ENCODE results near the gene AIDA.

Gene AIDA

GRCh38 chr1:222739929-222740328 is 27.6 kb upstream of the AIDA start:
- TF ChIP-seq FOXP2 (optimal IDR thresholded peaks at IDR 0.05; ENCODE audit: control extremely low read depth, extremely low read length, insufficient read depth) (no peak), EZH2 (IDR thresholded peaks at IDR 0.05) (no peak), POLR2AphosphoS5 (IDR thresholded peaks at IDR 0.05; ENCODE audit: borderline replicate concordance, low read depth, low read length) (no peak)
- no peak for DNase-seq (ENCODE audit: low read depth, low spot score)
- no peaks in the 10 kb centered on the region for H3K36me3 ChIP-seq (ENCODE audit: insufficient read depth, low read length)
- no peak overlapping the region for H3K9ac ChIP-seq (ENCODE audit: insufficient read length)
- H3K27ac ChIP-seq = no peak overlapping the region
- no peaks in the 10 kb centered on the region for H3K9me3 ChIP-seq (ENCODE audit: low read depth, low read length)
- no peak overlapping the region for H3K4me3 ChIP-seq

- Histone ChIP-seq H3K9ac (ENCODE audit: insufficient read length) (no peak overlapping the region), H3K36me3 (ENCODE audit: insufficient read depth, low read length) (peaks cover 3% of the 10 kb centered on the region; the same call in 1 of the 2 replicates), H3K4me3 (no peak overlapping the region), H3K9me3 (ENCODE audit: low read depth, low read length) (no peaks in the 10 kb centered on the region), H3K27ac (no peak overlapping the region)
- no peak for DNase-seq (ENCODE audit: low read depth, low spot score)
- no peak for TF ChIP-seq EZH2 (IDR thresholded peaks at IDR 0.05)
- TF ChIP-seq POLR2AphosphoS5 (IDR thresholded peaks at IDR 0.05; ENCODE audit: borderline replicate concordance, low read depth, low read length) = no peak
- no peak for TF ChIP-seq FOXP2 (optimal IDR thresholded peaks at IDR 0.05; ENCODE audit: control extremely low read depth, extremely low read length, insufficient read depth)
Observed at GRCh38 chr1:222739465-222739864, 27.2 kb upstream of the AIDA start.

- DNase-seq (ENCODE audit: low read depth, low spot score) = no peak
- Histone ChIP-seq H3K9me3 (ENCODE audit: low read depth, low read length) (no peaks in the 10 kb centered on the region), H3K9ac (ENCODE audit: insufficient read length) (no peak within 1 kb of the TSS), H3K4me3 (no peak within 1 kb of the TSS), H3K27ac (no peak within 1 kb of the TSS), H3K36me3 (ENCODE audit: insufficient read depth, low read length) (peaks cover 23% of the 10 kb centered on the region)
- TF ChIP-seq POLR2AphosphoS5 (IDR thresholded peaks at IDR 0.05; ENCODE audit: borderline replicate concordance, low read depth, low read length) (no peak), FOXP2 (optimal IDR thresholded peaks at IDR 0.05; ENCODE audit: control extremely low read depth, extremely low read length, insufficient read depth) (no peak), EZH2 (IDR thresholded peaks at IDR 0.05) (no peak)
Observed at GRCh38 chr1:222736972-222737371, 24.7 kb upstream of the AIDA start, which contains the start of gene FAM177B. Gene FAM177B (plus strand): TSS chr1:222737202. CDS start chr1:222746546, 9,344 bp downstream.

- TF ChIP-seq EZH2 (IDR thresholded peaks at IDR 0.05) (no peak), POLR2AphosphoS5 (IDR thresholded peaks at IDR 0.05; ENCODE audit: borderline replicate concordance, low read depth, low read length) (no peak), FOXP2 (optimal IDR thresholded peaks at IDR 0.05; ENCODE audit: control extremely low read depth, extremely low read length, insufficient read depth) (no peak)
- H3K4me3 ChIP-seq = no peak overlapping the region
- no peak overlapping the region for H3K9ac ChIP-seq (ENCODE audit: insufficient read length)
- H3K27ac ChIP-seq = no peak overlapping the region
- peaks cover 27% of the 10 kb centered on the region for H3K36me3 ChIP-seq (ENCODE audit: insufficient read depth, low read length)
- DNase-seq (ENCODE audit: low read depth, low spot score) = no peak
- H3K9me3 ChIP-seq (ENCODE audit: low read depth, low read length) = no peaks in the 10 kb centered on the region
Observed at GRCh38 chr1:222736470-222736869, 24.2 kb upstream of the AIDA start.

- Histone ChIP-seq H3K27ac (no peak overlapping the region), H3K9me3 (ENCODE audit: low read depth, low read length) (no peaks in the 10 kb centered on the region), H3K9ac (ENCODE audit: insufficient read length) (no peak overlapping the region), H3K36me3 (ENCODE audit: insufficient read depth, low read length) (peaks cover 42% of the 10 kb centered on the region), H3K4me3 (no peak overlapping the region)
- TF ChIP-seq POLR2AphosphoS5 (IDR thresholded peaks at IDR 0.05; ENCODE audit: borderline replicate concordance, low read depth, low read length) = no peak
- no peak for TF ChIP-seq FOXP2 (optimal IDR thresholded peaks at IDR 0.05; ENCODE audit: control extremely low read depth, extremely low read length, insufficient read depth)
- TF ChIP-seq EZH2 (IDR thresholded peaks at IDR 0.05) = no peak
- no peak for DNase-seq (ENCODE audit: low read depth, low spot score)
Observed at GRCh38 chr1:222734740-222735139, 22.4 kb upstream of the AIDA start.

GRCh38 chr1:222732216-222733159 is 20.2 kb upstream of the AIDA start:
- Histone ChIP-seq H3K9ac (ENCODE audit: insufficient read length) (no peak overlapping the region), H3K9me3 (ENCODE audit: low read depth, low read length) (no peaks in the 10 kb centered on the region), H3K36me3 (ENCODE audit: insufficient read depth, low read length) (peaks cover 62% of the 10 kb centered on the region), H3K4me3 (no peak overlapping the region), H3K27ac (no peak overlapping the region)
- no peak for DNase-seq (ENCODE audit: low read depth, low spot score)
- TF ChIP-seq FOXP2 (optimal IDR thresholded peaks at IDR 0.05; ENCODE audit: control extremely low read depth, extremely low read length, insufficient read depth) (no peak), EZH2 (IDR thresholded peaks at IDR 0.05) (no peak), POLR2AphosphoS5 (IDR thresholded peaks at IDR 0.05; ENCODE audit: borderline replicate concordance, low read depth, low read length) (no peak)

GRCh38 chr1:222730866-222731265 is 18.6 kb upstream of the AIDA start:
- no peak for TF ChIP-seq FOXP2 (optimal IDR thresholded peaks at IDR 0.05; ENCODE audit: control extremely low read depth, extremely low read length, insufficient read depth)
- TF ChIP-seq EZH2 (IDR thresholded peaks at IDR 0.05) = no peak
- no peak for TF ChIP-seq POLR2AphosphoS5 (IDR thresholded peaks at IDR 0.05; ENCODE audit: borderline replicate concordance, low read depth, low read length)
- H3K36me3 ChIP-seq (ENCODE audit: insufficient read depth, low read length) = peaks cover 72% of the 10 kb centered on the region

GRCh38 chr1:222728746-222729145 is 16.5 kb upstream of the AIDA start:
- no peak for DNase-seq (ENCODE audit: low read depth, low spot score)
- no peak overlapping the region for H3K9ac ChIP-seq (ENCODE audit: insufficient read length)

More at GRCh38 chr1:222730866-222731265, 18.6 kb upstream of the AIDA start:
- H3K4me3 ChIP-seq = no peak overlapping the region
- H3K9me3 ChIP-seq (ENCODE audit: low read depth, low read length) = no peaks in the 10 kb centered on the region
- no peak overlapping the region for H3K27ac ChIP-seq
- DNase-seq (ENCODE audit: low read depth, low spot score) = no peak
- no peak overlapping the region for H3K9ac ChIP-seq (ENCODE audit: insufficient read length)

More at GRCh38 chr1:222728746-222729145, 16.5 kb upstream of the AIDA start:
- peaks cover 77% of the 10 kb centered on the region for H3K36me3 ChIP-seq (ENCODE audit: insufficient read depth, low read length)
- no peaks in the 10 kb centered on the region for H3K9me3 ChIP-seq (ENCODE audit: low read depth, low read length)
- no peak overlapping the region for H3K27ac ChIP-seq
- H3K4me3 ChIP-seq = no peak overlapping the region
- TF ChIP-seq POLR2AphosphoS5 (IDR thresholded peaks at IDR 0.05; ENCODE audit: borderline replicate concordance, low read depth, low read length) (no peak), FOXP2 (optimal IDR thresholded peaks at IDR 0.05; ENCODE audit: control extremely low read depth, extremely low read length, insufficient read depth) (no peak), EZH2 (IDR thresholded peaks at IDR 0.05) (no peak)
